Heart left ventricle (tissue), 16 donors: ENCODE data around the gene DHX57. TPM values are rescaled to one million over a fixed set of nuclear protein-coding genes. Genes with fewer than 3 reads are reported as not detected.
"Not testable (repeated sequence)": the region's sequence is repeated elsewhere in the genome, so short reads cannot be mapped to it uniquely, and the experiment has no call there.

Experiments
- ATAC-seq, 4 donors: fragments of 200-7000 bp; cut with Tn5 transposase; one replicate each; pipeline ENCODE4 v1.9.1; 2020 to 2022; ENCODE audit warnings: moderate library complexity in 4 of 4, mild to moderate bottlenecking in 3 of 4, moderate number of reproducible peaks in 1 of 4
- DNase-seq, 5 donors: peaks; one replicate each; pipeline ENCODE4 v3.0.0-alpha.2; 2020
- H3K27ac ChIP-seq, 12 donors: fragments of 200-600 bp; sonication (generic) in 4 of 12; one replicate each; pipeline versions ENCODE4 v1.5.0 to v1.8.0; 2016 to 2022; ENCODE audit warnings: mild to moderate bottlenecking in 2 of 12
- H3K27me3 ChIP-seq, 9 donors: fragments of 200-600 bp; sonication (generic) in 2 of 9; one replicate each; pipeline versions ENCODE4 v1.5.1 to v1.8.0; 2016 to 2022; ENCODE audit warnings: mild to moderate bottlenecking in 3 of 9
- H3K36me3 ChIP-seq, 9 donors: fragments of 200-600 bp; sonication (generic) in 2 of 9; one replicate each; pipeline versions ENCODE4 v1.5.0 to v1.8.0; 2018 to 2022; ENCODE audit warnings: mild to moderate bottlenecking in 2 of 9
- H3K4me1 ChIP-seq, 12 donors: fragments of 200-600 bp; sonication (generic) in 4 of 12; one replicate each; pipeline versions ENCODE4 v1.5.0 to v1.8.0; 2016 to 2022; ENCODE audit warnings: mild to moderate bottlenecking in 3 of 12
- H3K4me3 ChIP-seq, 12 donors: fragments of 200-600 bp; sonication (generic) in 4 of 12; one replicate each; pipeline versions ENCODE4 v1.5.0 to v1.8.0; 2017 to 2022; ENCODE audit warnings: mild to moderate bottlenecking in 9 of 12, moderate library complexity in 4 of 12
- H3K9me3 ChIP-seq, 12 donors: fragments of 200-600 bp; sonication (generic) in 4 of 12; one replicate each; pipeline versions ENCODE4 v1.5.0 to v1.8.0; 2016 to 2022; ENCODE audit warnings: mild to moderate bottlenecking in 1 of 12
- POLR2A ChIP-seq, 2 donors: fragments of 450-650 bp; IDR thresholded peaks; one replicate each; pipeline ENCODE4 v1.6.1; 2017; ENCODE audit warnings: antibody characterized with exemption in 2 of 2, mild to moderate bottlenecking in 2 of 2, moderate library complexity in 2 of 2
- WGBS, 4 donors: extraction: QIAGEN DNeasy Blood & Tissue Kit in 2 of 4; methylation state at CpG; one replicate each; pipeline versions ENCODE4 v1.1.5 to v1.1.7; 2013 to 2018; 5-methylcytosine and 5-hydroxymethylcytosine counted together
- intact Hi-C, 10 donors: fragments of 100-400 bp; cut with DNase I; formaldehyde crosslinking; loops; one replicate each; pipeline versions ENCODE4 v1.11.1 to v1.14.2; 2022
- polyA plus RNA-seq, 2 donors: library from polyadenylated mRNA; stranded (reverse); fragments of 200-250 nt; gene quantifications; one replicate each; pipeline ENCODE4 v1.2.3, GENCODE V29; 2013
- total RNA-seq, 9 donors: library from RNA; depleted of rRNA in 2 of 9; stranded (reverse); fragments of >200 nt in 2 of 9; fragmentation: NEBNext Ultra II Directional in 3 of 9; extraction: Animal tissue kit (Norgen Biotek cat#: 25700) in 3 of 9; gene quantifications; one replicate each; pipeline versions ENCODE4 v1.1.0 to v1.2.4, GENCODE V29; 2016 to 2023
- TF ChIP-seq, protein P1 (sequence below), 12 donors: fragments of 200-600 bp; sonication (generic) in 4 of 12; IDR thresholded peaks; one replicate each; pipeline versions ENCODE4 v1.5.0 to v1.8.0; 2018 to 2022; ENCODE audit warnings: antibody characterized with exemption in 12 of 12, mild to moderate bottlenecking in 5 of 12
- donor health status: ischemic (EF 13 %, LVEDD 7.1; RV severe dilation, severe dysfunction).
- donor health status: healthy with polysubstance abuse.
- donor health status: DM: no; HTN: yes; CAD: no.
- donor health status: DM: no; HTN: no; CAD: no.
- donor health status: ischemic (EF 25% LVEDD 6.9; RV normal size, moderate dysfunction).
- donor health status: ischemic (EF 25% LVEDD 5.7; RV mildly dilated, moderate dysfunction).
- donor health status: healthy.
- donor health status: DM: yes; HTN: yes; CAD: no.
- donor health status: ischemic (EF 35%, LVEDD 5.7; RV mildly dilated, moderate dysfunction).
- donor health status: nonischemic (EF 11% LVEDD 7.7; RV severe dilation, severe dysfunction).
- donor health status: DM: yes; HTN: yes; CAD: no.
- donor health status: PGD.
- donor health status: ischemic (EF 29% LVEDD 5.4; RV normal size, mild dysfunction).
- donor health status: nonischemic (EF 23%, LVEDD 6.1; RV moderate dilation, normal function).

DHX57 gene
- total and polyA plus RNA-seq, 11 donors, result 4.1 to 15.0 (median 9.4) TPM

DNA sequence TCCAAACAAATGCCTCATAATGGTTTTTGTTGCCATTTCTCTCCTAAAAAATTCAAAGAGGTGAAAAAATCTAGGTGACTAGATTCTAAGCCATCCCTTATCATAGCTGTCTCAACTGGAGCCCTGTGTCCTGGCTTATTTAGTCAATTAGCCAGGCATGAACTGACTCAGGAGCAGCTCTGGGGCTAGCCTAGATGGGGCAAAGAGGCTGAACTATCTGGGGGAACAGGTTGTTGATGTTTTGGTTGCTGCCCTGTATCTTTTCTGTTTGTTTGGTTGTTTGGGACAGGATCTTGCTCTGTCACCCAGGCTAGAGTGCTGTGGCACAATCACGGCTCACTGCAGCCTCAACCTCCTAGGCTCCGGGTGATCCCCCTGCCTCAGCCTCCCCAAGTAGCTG lies 83.0 kb downstream of the DHX57 start:
- no peaks in the 10 kb centered on the region for H3K9me3 ChIP-seq
- peaks cover 0 to 4% (median 0%) of the 10 kb centered on the region in 12 donors for H3K4me1 ChIP-seq
- intact Hi-C loops, result no loop called here
- WGBS, 4 donors, result 43 to 51% (median 47%) methylated on average over 2 of the region's 2 CpGs
- H3K27me3 ChIP-seq, result no peaks in the 10 kb centered on the region
- H3K4me3 ChIP-seq, result no peak overlapping the region
- DNase-seq, result no peak
- no peak overlapping the region for H3K27ac ChIP-seq
- peaks cover 0 to 10% (median 0%) of the 10 kb centered on the region in 9 donors for H3K36me3 ChIP-seq
- TF ChIP-seq, protein P1, sequence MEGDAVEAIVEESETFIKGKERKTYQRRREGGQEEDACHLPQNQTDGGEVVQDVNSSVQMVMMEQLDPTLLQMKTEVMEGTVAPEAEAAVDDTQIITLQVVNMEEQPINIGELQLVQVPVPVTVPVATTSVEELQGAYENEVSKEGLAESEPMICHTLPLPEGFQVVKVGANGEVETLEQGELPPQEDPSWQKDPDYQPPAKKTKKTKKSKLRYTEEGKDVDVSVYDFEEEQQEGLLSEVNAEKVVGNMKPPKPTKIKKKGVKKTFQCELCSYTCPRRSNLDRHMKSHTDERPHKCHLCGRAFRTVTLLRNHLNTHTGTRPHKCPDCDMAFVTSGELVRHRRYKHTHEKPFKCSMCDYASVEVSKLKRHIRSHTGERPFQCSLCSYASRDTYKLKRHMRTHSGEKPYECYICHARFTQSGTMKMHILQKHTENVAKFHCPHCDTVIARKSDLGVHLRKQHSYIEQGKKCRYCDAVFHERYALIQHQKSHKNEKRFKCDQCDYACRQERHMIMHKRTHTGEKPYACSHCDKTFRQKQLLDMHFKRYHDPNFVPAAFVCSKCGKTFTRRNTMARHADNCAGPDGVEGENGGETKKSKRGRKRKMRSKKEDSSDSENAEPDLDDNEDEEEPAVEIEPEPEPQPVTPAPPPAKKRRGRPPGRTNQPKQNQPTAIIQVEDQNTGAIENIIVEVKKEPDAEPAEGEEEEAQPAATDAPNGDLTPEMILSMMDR (IDR thresholded peaks at IDR 0.05), result no peak
- TF ChIP-seq POLR2A (IDR thresholded peaks at IDR 0.05), result no peak
- no peak for ATAC-seq

DNA sequence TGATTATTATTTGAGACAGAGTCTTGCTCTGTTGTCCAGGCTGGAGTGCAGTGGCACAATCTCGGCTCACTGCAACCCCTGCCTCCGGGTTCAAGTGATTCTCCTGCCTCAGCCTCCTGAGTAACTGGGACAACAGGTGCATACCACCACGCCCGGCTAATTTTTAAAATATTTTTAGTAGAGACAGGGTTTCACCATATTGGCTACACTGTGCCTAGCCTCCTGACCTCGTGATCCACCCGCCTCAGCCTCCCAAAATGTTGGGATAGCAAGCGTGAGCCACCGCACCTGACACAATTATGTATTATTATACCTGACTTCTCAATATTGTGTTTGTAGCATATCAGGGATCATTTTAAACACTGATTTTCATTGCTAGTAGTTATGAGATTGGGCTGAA lies 83.4 kb downstream of the DHX57 start:
- 94 to 97% (median 94%) methylated on average over 8 of the region's 8 CpGs for WGBS, 4 donors
- H3K27me3 ChIP-seq, H3K4me1 ChIP-seq, H3K4me3 ChIP-seq, H3K27ac ChIP-seq, H3K9me3 ChIP-seq, DNase-seq, intact Hi-C loops, H3K36me3 ChIP-seq, ATAC-seq: not testable (repeated sequence)

DNA sequence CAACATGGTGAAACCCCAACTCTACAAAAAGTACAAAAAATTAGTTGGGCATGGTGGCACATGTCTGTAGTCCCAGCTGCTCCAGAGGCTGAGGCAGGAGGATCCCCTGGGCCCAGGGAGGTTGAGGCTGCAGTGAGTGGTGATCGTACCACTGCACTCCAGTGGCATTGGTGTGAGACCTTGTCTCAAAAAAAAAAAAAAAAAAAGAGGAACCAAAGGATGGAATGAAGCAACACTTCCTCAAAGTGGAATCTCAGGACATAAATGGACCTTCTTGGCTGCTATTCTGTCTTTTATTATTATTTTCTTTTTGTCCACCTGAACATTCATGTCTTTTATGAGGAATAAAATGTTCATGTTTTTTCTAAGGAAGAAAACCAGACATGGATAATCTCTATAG lies 84.0 kb downstream of the DHX57 start:
- H3K4me1 ChIP-seq, result no peaks in the 10 kb centered on the region
- no peak for ATAC-seq
- intact Hi-C loops, result no loop called here
- 81 to 91% (median 86%) methylated on average over 1 of the region's 1 CpG for WGBS, 4 donors
- no peaks in the 10 kb centered on the region for H3K27me3 ChIP-seq
- TF ChIP-seq, protein P1 (IDR thresholded peaks at IDR 0.05), result no peak
- no peak for TF ChIP-seq POLR2A (IDR thresholded peaks at IDR 0.05)
- H3K4me3 ChIP-seq, result no peak overlapping the region
- H3K9me3 ChIP-seq, result no peaks in the 10 kb centered on the region
- H3K27ac ChIP-seq, result no peak overlapping the region
- H3K36me3 ChIP-seq, result peaks cover 0 to 1% (median 0%) of the 10 kb centered on the region in 9 donors
- DNase-seq, result no peak

DNA sequence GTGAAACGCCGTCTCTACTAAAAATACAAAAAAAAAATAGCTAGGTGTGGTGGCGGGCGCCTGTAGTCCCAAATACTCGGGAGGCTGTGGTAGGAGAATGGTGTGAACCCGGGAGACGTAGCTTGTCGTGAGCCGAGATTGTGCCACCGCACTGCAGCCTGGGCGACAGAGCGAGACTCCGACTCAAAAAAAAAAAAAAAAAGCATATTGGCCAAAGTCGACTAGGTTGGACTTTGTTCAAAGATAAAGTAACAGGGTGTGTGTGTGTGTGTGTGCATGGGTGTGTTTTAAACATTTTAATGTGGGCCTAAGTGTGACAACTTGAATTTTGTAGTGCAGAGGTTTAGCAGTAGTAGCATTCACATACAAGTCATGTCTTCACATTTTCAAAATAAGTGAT lies 86.0 kb downstream of the DHX57 start:
- H3K36me3 ChIP-seq, result no peaks in the 10 kb centered on the region
- WGBS, 4 donors, result 88 to 98% (median 93%) methylated on average over 14 of the region's 14 CpGs
- intact Hi-C loops, result no loop called here
- H3K9me3 ChIP-seq, result no peaks in the 10 kb centered on the region
- no peaks in the 10 kb centered on the region for H3K27me3 ChIP-seq
- H3K4me1 ChIP-seq, result no peaks in the 10 kb centered on the region
- H3K27ac ChIP-seq, result no peak overlapping the region
- no peak overlapping the region for H3K4me3 ChIP-seq
- no peak for DNase-seq
- no peak for ATAC-seq
- TF ChIP-seq, protein P1 (IDR thresholded peaks at IDR 0.05), result no peak
- no peak for TF ChIP-seq POLR2A (IDR thresholded peaks at IDR 0.05)

DNA sequence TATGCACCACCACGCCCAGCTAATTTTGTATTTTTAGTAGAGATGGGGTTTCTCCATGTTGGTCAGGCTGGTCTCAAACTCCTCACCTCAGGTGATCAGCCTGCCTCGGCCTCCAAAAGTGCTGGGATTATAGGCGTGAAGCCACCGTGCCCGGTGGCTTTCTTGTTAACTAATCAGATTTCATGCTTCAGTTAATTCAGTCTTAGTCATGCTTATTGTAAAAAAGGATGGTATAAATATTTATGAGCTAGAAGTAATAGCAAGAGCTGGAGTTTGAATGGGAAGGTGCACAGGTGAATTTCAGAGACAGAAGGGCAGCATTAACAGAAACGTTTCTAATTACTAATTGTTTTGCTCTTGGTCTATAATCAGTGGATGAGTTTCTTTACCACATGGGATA lies 87.4 kb downstream of the DHX57 start:
- H3K9me3 ChIP-seq, result no peaks in the 10 kb centered on the region
- WGBS, 4 donors, result 85 to 93% (median 92%) methylated on average over 6 of the region's 6 CpGs
- TF ChIP-seq, protein P1 (IDR thresholded peaks at IDR 0.05), result no peak
- no peak for TF ChIP-seq POLR2A (IDR thresholded peaks at IDR 0.05)
- H3K4me3 ChIP-seq, result no peak overlapping the region
- no peak overlapping the region for H3K27ac ChIP-seq
- H3K27me3 ChIP-seq, result no peaks in the 10 kb centered on the region
- no peaks in the 10 kb centered on the region for H3K36me3 ChIP-seq
- DNase-seq, result no peak
- no peaks in the 10 kb centered on the region for H3K4me1 ChIP-seq
- no peak for ATAC-seq
- intact Hi-C loops, result no loop called here
